ENCODE measurements around the gene RAB3A.

DNA sequence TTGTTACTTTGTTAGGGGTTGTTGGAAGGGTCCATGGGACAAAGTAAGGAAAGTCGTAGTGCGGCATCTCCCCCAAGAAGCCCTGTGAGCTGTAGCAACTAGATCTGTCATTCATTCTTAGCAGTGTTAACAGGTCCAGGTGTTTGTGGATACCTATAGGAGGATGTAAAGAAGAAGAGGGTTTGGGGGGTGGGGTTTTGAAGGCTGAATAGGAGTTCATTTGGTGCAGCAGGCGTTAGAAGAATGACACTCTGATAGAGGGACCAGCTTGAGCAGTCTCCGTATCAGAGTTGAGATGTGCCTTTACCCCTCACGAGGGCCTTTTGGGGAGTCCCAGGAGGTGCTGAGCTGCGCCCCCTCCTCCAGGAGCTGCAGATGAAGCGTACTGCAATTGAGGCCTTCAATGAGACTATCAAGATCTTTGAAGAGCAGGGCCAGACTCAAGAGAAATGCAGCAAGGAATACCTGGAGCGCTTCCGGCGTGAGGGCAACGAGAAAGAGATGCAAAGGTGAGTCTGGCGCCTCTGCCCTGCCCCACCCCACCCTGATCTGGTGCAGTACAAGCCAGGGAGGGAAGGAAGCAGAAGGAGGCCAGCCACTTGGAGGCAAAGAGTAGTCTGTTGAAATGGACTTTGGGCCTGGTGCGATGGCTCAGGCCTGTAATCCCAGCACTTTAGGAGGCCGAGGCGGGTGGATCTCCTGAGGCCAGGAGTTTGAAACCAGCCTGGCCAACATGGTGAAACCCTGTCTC is 37.9 kb downstream of the RAB3A start:
- TF ChIP-seq JUN (IDR thresholded peaks at IDR 0.05) (no peak), EP300 (IDR thresholded peaks at IDR 0.05) (no peak), SMC3 (IDR thresholded peaks at IDR 0.05) (no peak), CBX8 (IDR thresholded peaks at IDR 0.05) (no peak), RFX5 (IDR thresholded peaks at IDR 0.05) (no peak)
- TF ChIP-seq, protein P1, sequence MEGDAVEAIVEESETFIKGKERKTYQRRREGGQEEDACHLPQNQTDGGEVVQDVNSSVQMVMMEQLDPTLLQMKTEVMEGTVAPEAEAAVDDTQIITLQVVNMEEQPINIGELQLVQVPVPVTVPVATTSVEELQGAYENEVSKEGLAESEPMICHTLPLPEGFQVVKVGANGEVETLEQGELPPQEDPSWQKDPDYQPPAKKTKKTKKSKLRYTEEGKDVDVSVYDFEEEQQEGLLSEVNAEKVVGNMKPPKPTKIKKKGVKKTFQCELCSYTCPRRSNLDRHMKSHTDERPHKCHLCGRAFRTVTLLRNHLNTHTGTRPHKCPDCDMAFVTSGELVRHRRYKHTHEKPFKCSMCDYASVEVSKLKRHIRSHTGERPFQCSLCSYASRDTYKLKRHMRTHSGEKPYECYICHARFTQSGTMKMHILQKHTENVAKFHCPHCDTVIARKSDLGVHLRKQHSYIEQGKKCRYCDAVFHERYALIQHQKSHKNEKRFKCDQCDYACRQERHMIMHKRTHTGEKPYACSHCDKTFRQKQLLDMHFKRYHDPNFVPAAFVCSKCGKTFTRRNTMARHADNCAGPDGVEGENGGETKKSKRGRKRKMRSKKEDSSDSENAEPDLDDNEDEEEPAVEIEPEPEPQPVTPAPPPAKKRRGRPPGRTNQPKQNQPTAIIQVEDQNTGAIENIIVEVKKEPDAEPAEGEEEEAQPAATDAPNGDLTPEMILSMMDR (IDR thresholded peaks at IDR 0.05), result no peak

All from A549 (cell line).